ENCODE results near the gene RPS6KA1.

The RPS6KA1 gene

GRCh38 chr1:26546819-26547218 is 17.3 kb downstream of the RPS6KA1 start:
- no peak for TF ChIP-seq REST (IDR thresholded peaks at IDR 0.05; ENCODE audit: insufficient read depth in 1 of 2, low read depth in 2 of 2, low read length in 2 of 2)
- no peak for TF ChIP-seq SIN3A (IDR thresholded peaks at IDR 0.05; ENCODE audit: borderline replicate concordance, insufficient read depth, low read length)
- no peak for TF ChIP-seq TAF1 (IDR thresholded peaks at IDR 0.05; ENCODE audit: borderline replicate concordance, insufficient read depth, low read length)
- no peak for TF ChIP-seq FOXP2 (optimal IDR thresholded peaks at IDR 0.05; ENCODE audit: borderline replicate concordance, extremely low read depth, extremely low read length, insufficient read depth)
- no peak for TF ChIP-seq POLR2AphosphoS5 (IDR thresholded peaks at IDR 0.05; ENCODE audit: low read depth, low read length)

- TF ChIP-seq TAF1 (IDR thresholded peaks at IDR 0.05; ENCODE audit: borderline replicate concordance, insufficient read depth, low read length) = no peak
- no peak for TF ChIP-seq POLR2AphosphoS5 (IDR thresholded peaks at IDR 0.05; ENCODE audit: low read depth, low read length)
- no peak for TF ChIP-seq REST (IDR thresholded peaks at IDR 0.05; ENCODE audit: insufficient read depth in 1 of 2, low read depth in 2 of 2, low read length in 2 of 2)
- no peak for TF ChIP-seq SIN3A (IDR thresholded peaks at IDR 0.05; ENCODE audit: borderline replicate concordance, insufficient read depth, low read length)
- no peak for TF ChIP-seq FOXP2 (optimal IDR thresholded peaks at IDR 0.05; ENCODE audit: borderline replicate concordance, extremely low read depth, extremely low read length, insufficient read depth)
Measured at GRCh38 chr1:26548841-26549240, 19.3 kb downstream of the RPS6KA1 start.

DNA sequence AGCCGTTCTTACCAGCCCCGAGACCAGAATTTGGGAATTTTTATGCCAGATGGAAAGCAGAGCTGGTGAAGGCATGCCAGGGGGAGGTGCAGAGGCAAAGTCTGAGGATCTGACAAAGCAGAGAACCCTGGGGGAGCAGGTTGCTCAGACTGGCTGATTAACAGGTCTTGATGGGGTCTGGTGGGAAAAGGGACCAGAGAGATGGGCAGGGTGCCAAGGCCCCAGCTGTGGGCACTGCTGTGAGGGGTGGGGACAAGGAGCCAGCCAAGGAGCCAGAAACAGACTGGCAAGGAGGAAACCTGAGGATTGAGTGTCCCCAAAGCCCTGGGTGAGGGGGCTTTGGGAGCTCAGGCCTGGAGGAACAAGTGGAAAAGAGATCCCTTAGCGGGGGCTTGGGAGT is 21.4 kb downstream of the RPS6KA1 start:
- TF ChIP-seq SIN3A (IDR thresholded peaks at IDR 0.05; ENCODE audit: borderline replicate concordance, insufficient read depth, low read length) (no peak), FOXP2 (optimal IDR thresholded peaks at IDR 0.05; ENCODE audit: borderline replicate concordance, extremely low read depth, extremely low read length, insufficient read depth) (no peak), REST (IDR thresholded peaks at IDR 0.05; ENCODE audit: insufficient read depth in 1 of 2, low read depth in 2 of 2, low read length in 2 of 2) (no peak), TAF1 (IDR thresholded peaks at IDR 0.05; ENCODE audit: borderline replicate concordance, insufficient read depth, low read length) (no peak), POLR2AphosphoS5 (IDR thresholded peaks at IDR 0.05; ENCODE audit: low read depth, low read length) (no peak)

- TF ChIP-seq TAF1 (IDR thresholded peaks at IDR 0.05; ENCODE audit: borderline replicate concordance, insufficient read depth, low read length) = no peak
- no peak for TF ChIP-seq FOXP2 (optimal IDR thresholded peaks at IDR 0.05; ENCODE audit: borderline replicate concordance, extremely low read depth, extremely low read length, insufficient read depth)
- TF ChIP-seq SIN3A (IDR thresholded peaks at IDR 0.05; ENCODE audit: borderline replicate concordance, insufficient read depth, low read length) = no peak
- TF ChIP-seq REST (IDR thresholded peaks at IDR 0.05; ENCODE audit: insufficient read depth in 1 of 2, low read depth in 2 of 2, low read length in 2 of 2) = no peak
- no peak for TF ChIP-seq POLR2AphosphoS5 (IDR thresholded peaks at IDR 0.05; ENCODE audit: low read depth, low read length)
Measured at GRCh38 chr1:26552720-26553119, 23.2 kb downstream of the RPS6KA1 start.
